Measurements from ENCODE around the gene SKI.
"Not testable (repeated sequence)": the region's sequence is repeated elsewhere in the genome, so short reads cannot be mapped to it uniquely, and the experiment has no call there.

Gene SKI

GRCh38 chr1:2291577-2291976 lies 63.5 kb downstream of the SKI start:
- no peak for DNase-seq (ENCODE audit: low read depth, low spot score)

- DNase-seq (ENCODE audit: low read depth, low spot score) = no peak
Measured at GRCh38 chr1:2292725-2293450, 64.8 kb downstream of the SKI start.

GRCh38 chr1:2294033-2294724 lies 66.1 kb downstream of the SKI start:
- DNase-seq (ENCODE audit: low read depth, low spot score) = no peak

- no peak for DNase-seq (ENCODE audit: low read depth, low spot score)
Measured at GRCh38 chr1:2294725-2295078, 66.6 kb downstream of the SKI start.

- DNase-seq (ENCODE audit: low read depth, low spot score) = no peak
Measured at GRCh38 chr1:2295526-2295925, 67.4 kb downstream of the SKI start.

- not testable (repeated sequence) for DNase-seq (ENCODE audit: low read depth, low spot score)
Measured at GRCh38 chr1:2296211-2296610, 68.1 kb downstream of the SKI start.

- DNase-seq (ENCODE audit: low read depth, low spot score) = no peak
Measured at GRCh38 chr1:2296614-2297013, 68.5 kb downstream of the SKI start.

DNA sequence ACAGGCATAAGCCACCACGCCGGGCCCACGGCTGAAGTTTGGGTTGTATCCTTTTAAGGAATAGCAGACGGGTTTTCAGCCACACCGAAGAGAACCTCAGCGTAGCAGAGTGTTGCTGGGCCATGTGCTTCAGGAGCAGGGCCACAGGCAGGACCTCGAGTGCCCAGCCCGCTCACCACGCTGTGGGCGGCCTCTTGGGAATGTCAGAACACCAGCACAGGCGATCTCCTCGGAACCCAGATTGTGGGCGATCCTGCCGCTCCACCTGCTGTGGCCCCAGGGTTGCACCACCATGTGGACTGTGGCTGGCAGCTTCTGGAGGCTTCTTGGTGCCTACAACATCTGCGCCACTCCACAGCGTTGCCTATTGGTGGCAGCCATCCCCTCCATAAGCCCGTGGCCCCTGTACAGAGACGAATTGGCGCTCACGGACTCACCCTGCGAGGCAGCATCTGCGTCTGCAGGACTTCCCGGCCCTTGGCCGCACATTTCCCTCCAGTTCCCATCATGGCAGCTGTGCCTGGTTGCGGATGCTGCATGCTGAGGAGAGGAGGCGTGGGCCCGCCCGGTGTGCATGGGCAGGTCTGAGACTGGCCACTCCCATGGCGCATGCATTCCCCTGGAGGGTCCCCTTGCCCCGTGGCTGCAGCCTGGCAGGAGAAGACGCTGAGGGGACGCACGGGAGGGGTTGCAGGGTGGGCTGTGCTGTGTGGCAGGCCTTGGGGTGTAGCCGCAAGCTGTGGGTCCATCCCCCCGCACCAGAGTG lies 69.3 kb downstream of the SKI start:
- no peak for DNase-seq (ENCODE audit: low read depth, low spot score)

DNA sequence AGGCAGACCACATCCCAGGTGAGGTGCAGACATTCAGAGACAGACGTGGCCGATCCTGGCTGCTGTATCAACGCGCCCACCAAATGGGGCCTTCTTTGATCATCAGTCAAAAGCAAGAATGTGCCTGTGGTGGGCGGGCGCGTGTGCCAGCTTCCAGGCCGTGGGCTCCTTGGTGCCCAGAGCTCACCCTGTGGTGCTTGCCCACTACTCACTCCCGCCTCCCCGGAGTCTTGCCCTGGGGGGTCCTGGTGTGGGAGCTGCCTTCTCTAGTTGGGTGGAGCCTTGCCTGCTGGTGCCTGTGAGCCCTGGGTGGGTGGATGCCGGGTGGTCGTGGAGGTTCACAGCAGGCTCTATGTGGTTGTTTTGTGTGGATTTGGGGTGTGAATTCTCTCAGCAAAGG lies 70.6 kb downstream of the SKI start:
- no peak for DNase-seq (ENCODE audit: low read depth, low spot score)

DNA sequence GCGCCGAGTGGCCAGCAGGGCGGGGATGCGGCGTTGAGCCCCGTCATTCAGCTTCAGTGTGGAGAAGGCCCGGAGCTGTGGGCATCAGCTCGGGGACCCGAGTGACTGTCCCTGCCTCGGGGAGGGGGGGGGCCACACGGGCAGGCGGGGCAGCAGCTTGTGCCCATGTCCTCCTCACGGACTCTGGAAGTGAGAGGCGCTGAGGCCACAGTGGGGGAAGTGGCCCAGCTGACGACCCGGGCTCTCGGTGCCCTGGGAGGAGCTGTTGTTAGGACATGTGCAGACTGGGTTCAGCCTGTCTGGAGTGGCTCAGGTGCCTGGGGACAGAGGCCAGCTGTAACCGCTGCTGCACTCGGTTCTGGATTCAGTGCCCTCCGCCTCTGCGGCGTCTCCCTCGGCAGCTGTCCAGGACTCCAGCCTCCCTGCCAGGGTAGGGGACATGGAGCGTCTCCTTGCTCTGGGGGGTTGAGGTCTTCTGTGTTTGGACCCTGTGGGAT lies 71.1 kb downstream of the SKI start:
- DNase-seq (ENCODE audit: low read depth, low spot score) = no peak

- no peak for DNase-seq (ENCODE audit: low read depth, low spot score)
Measured at GRCh38 chr1:2300004-2300771, 72.1 kb downstream of the SKI start.

- no peak for DNase-seq (ENCODE audit: low read depth, low spot score)
Measured at GRCh38 chr1:2300851-2301606, 72.9 kb downstream of the SKI start.

DNA sequence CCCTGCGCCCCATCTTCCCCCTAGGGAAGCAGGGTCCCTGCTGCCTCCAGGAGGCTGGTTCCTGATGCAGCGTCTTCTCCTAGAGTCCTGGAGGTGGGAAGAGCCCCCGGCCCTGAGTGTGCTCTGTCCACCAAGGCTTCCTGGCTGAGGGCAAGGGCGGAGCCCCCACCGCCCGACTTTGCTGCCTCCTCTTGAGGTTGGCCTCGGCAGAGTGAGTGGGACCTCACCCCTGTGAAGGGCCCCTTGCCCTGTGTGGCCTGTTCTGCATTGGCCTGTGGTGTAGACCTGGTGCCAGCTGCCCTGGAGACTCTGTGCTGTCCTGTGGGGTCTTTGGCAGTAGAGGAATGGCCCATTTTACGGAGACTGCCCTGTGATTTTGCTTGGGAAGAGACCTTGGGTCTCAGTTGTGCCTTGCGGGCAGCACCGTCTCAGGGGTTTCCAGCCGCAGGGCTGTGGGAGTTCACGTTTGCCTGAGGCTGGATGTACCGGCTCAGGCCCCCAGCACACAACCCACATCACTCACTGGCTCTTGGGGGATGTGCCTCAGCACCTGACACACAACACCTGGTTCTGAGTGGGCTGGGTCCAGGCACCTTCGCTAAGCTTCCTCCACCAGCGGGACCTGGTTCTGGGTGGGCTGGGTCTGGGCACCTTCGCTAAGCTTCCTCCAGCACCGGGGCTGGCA lies 73.6 kb downstream of the SKI start:
- DNase-seq (ENCODE audit: low read depth, low spot score) = no peak

GRCh38 chr1:2302292-2302925 lies 74.3 kb downstream of the SKI start:
- no peak for DNase-seq (ENCODE audit: low read depth, low spot score)

GRCh38 chr1:2303016-2303775 lies 75.1 kb downstream of the SKI start:
- no peak for DNase-seq (ENCODE audit: low read depth, low spot score)

GRCh38 chr1:2303781-2304180 lies 75.7 kb downstream of the SKI start:
- no peak for DNase-seq (ENCODE audit: low read depth, low spot score)

- no peak for DNase-seq (ENCODE audit: low read depth, low spot score)
Measured at GRCh38 chr1:2304282-2304681, 76.2 kb downstream of the SKI start.

- DNase-seq (ENCODE audit: low read depth, low spot score) = no peak
Measured at GRCh38 chr1:2304921-2305681, 77.0 kb downstream of the SKI start.

Measured in smooth muscle cell of the brain vasculature (primary cell).